GM13977 (cell line): ENCODE results near the gene CORO1C.

Experiments
- DNase-seq: peaks from one replicate; pipeline ENCODE4 v3.0.0; 2012; ENCODE audit warnings: low spot score
- CTCF ChIP-seq: IDR thresholded peaks from 2 replicates; pipeline ENCODE4 v1.5.1; 2012; ENCODE audit warnings: mild to moderate bottlenecking, control low read depth; ENCODE audit not compliant: insufficient read depth; ENCODE audit errors: extremely low read depth, missing control alignments
- in situ Hi-C: fragments of 300-500 bp; cut with MboI; formaldehyde crosslinking; loops from one replicate; pipeline ENCODE4 v1.12.0; 2022; ENCODE audit warnings: low sequenced_read_pairs, low pct_unique_long_range_greater_than_20kb, mixed read lengths, inconsistent platforms; ENCODE audit not compliant: unreplicated experiment

Gene CORO1C

GRCh38 chr12:108764540-108765288 is 33.4 kb upstream of the CORO1C start:
- in situ Hi-C loops: no loop called here
- no peak for TF ChIP-seq CTCF
- no peak for DNase-seq

GRCh38 chr12:108761226-108761625 is 29.9 kb upstream of the CORO1C start:
- TF ChIP-seq CTCF: no peak
- DNase-seq: no peak
- in situ Hi-C loops: no loop called here

GRCh38 chr12:108759924-108760323 is 28.6 kb upstream of the CORO1C start:
- no peak for DNase-seq
- TF ChIP-seq CTCF: no peak
- in situ Hi-C loops: no loop called here

GRCh38 chr12:108757856-108758255 is 26.5 kb upstream of the CORO1C start:
- no peak for DNase-seq
- in situ Hi-C loops: no loop called here
- no peak for TF ChIP-seq CTCF

- TF ChIP-seq CTCF: no peak
- in situ Hi-C loops: no loop called here
- DNase-seq: no peak
Observed at GRCh38 chr12:108756421-108756820, 25.1 kb upstream of the CORO1C start.

GRCh38 chr12:108755481-108755880 is 24.2 kb upstream of the CORO1C start:
- DNase-seq: no peak
- in situ Hi-C loops: no loop called here
- no peak for TF ChIP-seq CTCF
